ENCODE results near the gene GMPR2. TPM values are rescaled to one million over a fixed set of nuclear protein-coding genes. Genes with fewer than 3 reads are reported as not detected.
"Not testable (repeated sequence)": the region's sequence is repeated elsewhere in the genome, so short reads cannot be mapped to it uniquely, and the experiment has no call there.

Gene GMPR2
- total RNA-seq, 1 donor from 2014 or later = 37.5 TPM

DNA sequence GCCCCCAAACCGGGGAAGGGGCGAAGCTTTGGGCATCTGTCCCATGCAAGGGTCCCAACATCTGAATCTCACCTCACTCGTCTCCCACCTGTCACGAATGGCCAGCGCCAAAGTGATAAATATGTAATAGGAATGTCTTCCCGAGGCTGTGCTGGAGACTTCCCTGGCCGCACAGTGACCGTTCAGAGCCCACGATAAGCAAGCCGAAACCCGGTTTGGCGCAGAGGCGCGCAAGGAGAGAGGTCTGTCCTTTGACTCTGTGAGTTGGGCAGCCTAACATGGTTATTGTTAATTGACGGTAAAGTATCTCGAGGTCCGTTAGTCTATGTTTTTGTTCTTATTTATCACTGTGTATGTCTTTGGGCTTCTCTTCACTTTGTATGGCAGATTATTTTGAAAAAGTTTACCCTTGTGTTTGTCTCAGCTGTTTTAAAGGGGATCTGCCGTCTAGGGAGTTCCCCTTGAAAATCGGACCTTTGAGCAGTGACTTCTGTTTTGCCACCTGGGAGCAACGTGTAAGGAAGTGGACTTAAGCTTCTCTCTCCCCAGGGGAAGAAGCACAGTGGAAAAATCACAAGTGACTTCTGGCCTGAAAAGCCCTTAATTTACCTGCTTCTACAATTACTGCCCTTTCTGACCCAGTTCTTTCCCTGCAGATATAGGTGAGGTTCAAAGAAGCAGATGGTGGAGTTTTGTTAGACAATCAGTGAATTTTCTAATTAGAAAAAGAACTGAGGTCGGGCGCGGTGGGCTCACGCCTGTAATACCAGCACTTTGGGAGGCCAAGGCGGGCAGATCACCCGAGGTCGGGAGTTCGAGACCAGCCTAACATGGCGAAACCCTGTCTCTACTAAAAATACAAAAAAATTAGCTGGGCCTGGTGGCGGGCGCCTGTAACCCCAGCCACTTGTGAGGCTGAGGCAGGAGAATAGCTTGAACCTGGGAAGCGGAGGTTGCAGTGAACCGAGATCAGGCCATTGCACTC lies 36.4 kb upstream of the GMPR2 start:
- intact Hi-C loops (cut with DNase I) = no loop called here
- H3K27ac ChIP-seq = peak overlapping the region; percentile 97 to 99
- DNase-seq (ENCODE audit: low spot score in 2 of 2) = no peak
- peaks cover 14 to 17% of the 10 kb centered on the region in 2 donors for H3K36me3 ChIP-seq
- peak overlapping the region; percentile 81 to 98 for H3K4me3 ChIP-seq
- peaks cover 8 to 25% of the 10 kb centered on the region in 2 donors for H3K4me1 ChIP-seq
- H3K9me3 ChIP-seq = no peaks in the 10 kb centered on the region
- H3K27me3 ChIP-seq = no peaks in the 10 kb centered on the region
- TF ChIP-seq, protein P1, sequence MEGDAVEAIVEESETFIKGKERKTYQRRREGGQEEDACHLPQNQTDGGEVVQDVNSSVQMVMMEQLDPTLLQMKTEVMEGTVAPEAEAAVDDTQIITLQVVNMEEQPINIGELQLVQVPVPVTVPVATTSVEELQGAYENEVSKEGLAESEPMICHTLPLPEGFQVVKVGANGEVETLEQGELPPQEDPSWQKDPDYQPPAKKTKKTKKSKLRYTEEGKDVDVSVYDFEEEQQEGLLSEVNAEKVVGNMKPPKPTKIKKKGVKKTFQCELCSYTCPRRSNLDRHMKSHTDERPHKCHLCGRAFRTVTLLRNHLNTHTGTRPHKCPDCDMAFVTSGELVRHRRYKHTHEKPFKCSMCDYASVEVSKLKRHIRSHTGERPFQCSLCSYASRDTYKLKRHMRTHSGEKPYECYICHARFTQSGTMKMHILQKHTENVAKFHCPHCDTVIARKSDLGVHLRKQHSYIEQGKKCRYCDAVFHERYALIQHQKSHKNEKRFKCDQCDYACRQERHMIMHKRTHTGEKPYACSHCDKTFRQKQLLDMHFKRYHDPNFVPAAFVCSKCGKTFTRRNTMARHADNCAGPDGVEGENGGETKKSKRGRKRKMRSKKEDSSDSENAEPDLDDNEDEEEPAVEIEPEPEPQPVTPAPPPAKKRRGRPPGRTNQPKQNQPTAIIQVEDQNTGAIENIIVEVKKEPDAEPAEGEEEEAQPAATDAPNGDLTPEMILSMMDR (IDR thresholded peaks at IDR 0.05) = no peak

DNA sequence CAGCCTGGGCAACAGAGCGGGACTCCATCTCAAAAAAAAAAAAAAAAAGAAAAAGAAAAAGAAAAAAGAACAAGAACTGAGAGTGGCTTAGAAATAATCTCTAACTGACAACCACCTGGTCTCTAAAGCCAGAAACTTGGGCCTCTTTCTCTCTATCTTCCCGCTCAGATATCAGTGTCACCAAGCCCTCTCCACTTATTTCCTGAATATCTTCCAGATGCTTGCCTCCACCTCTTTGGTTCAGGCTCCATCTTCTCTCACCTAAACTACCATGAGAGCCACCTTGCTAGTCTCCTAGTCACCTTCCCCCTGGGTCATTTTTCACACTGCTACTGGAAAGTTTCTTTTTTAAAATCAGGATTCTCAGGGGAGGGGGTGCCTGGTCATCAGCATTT lies 35.7 kb upstream of the GMPR2 start:
- DNase-seq (ENCODE audit: low spot score in 2 of 2) = no peak
- Histone ChIP-seq H3K36me3 (peaks cover 12 to 16% of the 10 kb centered on the region in 2 donors), H3K4me3 (no peak overlapping the region), H3K27ac (no peak overlapping the region), H3K9me3 (no peaks in the 10 kb centered on the region), H3K4me1 (peaks cover 8 to 25% of the 10 kb centered on the region in 2 donors), H3K27me3 (no peaks in the 10 kb centered on the region)
- TF ChIP-seq, protein P1 (IDR thresholded peaks at IDR 0.05) = no peak
- intact Hi-C loops (cut with DNase I) = no loop called here

DNA sequence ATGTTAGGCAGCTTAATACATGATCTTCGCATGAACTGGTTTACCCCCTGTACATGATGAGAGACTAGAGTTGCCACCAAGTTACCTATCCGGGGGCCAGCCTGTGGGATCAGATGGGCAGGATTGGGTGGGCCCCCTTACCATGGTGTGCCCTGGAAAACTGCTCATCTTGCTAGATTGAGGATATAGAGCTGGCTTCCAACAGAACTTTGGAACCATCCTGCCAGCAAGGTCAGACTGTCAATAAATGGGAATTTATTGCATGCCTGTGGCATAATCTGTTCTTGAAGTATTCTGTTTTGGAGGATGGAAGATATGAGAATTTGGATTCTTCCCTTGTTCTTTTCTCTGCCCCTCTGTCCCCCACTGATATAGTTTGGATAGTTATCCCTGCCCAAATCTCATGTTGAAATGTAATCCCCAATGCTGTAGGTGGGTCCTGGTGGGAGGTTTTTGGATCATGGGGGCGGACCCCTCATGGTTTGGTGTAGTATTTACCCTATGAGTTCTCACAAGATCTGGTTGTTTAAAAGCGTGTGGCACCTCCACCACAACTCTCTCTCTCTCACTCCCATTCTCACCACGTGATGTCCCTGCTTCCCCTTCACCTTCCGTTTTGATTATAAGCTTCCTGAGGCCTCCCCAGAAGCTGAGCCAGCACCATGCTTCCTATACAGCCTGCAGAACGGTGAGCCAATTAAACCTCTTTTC lies 33.8 kb upstream of the GMPR2 start:
- peaks cover 8 to 25% of the 10 kb centered on the region in 2 donors for H3K4me1 ChIP-seq
- TF ChIP-seq, protein P1 (IDR thresholded peaks at IDR 0.05) = no peak
- H3K27me3 ChIP-seq = no peaks in the 10 kb centered on the region
- H3K36me3 ChIP-seq = peaks cover 3 to 13% of the 10 kb centered on the region in 2 donors
- DNase-seq (ENCODE audit: low spot score in 2 of 2) = no peak
- H3K27ac ChIP-seq = no peak overlapping the region
- intact Hi-C loops (cut with DNase I) = no loop called here
- H3K9me3 ChIP-seq = no peaks in the 10 kb centered on the region
- H3K4me3 ChIP-seq = no peak overlapping the region

DNA sequence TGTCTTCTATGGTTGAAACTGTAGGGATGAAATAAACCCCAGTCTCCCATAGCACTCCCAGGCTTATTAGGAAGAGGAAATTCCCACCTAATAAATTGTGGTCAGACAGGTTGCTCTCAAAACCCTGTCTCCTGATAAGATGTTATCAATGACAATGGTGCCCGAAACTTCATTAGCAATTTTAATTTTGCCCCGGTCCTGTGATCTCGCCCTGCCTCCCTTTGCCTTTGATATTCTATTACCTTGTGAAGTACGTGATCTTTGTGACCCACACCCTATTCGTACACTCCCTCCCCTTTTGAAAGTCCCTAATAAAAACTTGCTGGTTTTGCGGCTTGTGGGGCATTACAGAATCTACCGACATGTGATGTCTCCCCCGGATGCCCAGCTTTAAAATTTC lies 30.2 kb upstream of the GMPR2 start:
- H3K4me1 ChIP-seq; H3K9me3 ChIP-seq; intact Hi-C loops (cut with DNase I); H3K4me3 ChIP-seq; H3K27me3 ChIP-seq; H3K27ac ChIP-seq: not testable (repeated sequence)
- peaks cover 15 to 33% of the 10 kb centered on the region in 2 donors for H3K36me3 ChIP-seq
- peak in 1 of 2 donors; percentile 31 for DNase-seq (ENCODE audit: low spot score in 2 of 2)

DNA sequence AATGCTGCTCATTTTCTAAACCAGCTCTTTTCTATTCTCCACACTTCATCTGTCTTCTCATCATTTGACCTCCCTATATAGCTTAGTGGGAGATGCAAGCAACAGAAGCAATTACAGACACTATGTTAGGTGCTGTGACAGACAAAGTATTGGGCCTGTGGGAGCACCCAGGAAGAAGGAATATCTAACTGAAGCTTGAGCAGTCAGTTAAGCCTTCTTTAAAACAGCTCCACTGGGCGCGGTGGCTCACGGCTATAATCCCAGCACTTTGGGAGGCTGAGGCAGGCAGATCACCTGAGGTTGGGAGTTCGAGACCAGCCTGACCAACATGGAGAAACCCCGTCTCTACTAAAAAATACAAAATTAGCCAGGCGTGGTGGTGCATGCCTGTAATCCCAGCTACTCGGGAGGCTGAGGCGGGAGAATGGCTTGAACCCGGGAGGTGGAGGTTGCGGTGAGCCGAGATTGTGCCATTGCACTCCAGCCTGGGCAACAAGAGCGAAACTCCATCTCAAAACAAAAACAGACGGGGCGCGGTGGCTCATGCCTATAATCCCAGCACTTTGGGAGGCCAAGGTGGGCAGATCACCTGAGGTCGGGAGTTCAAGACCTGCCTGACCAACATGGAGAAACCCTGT lies 29.4 kb upstream of the GMPR2 start:
- DNase-seq (ENCODE audit: low spot score in 2 of 2) = peak in 1 of 2 donors; percentile 24
- H3K4me1 ChIP-seq; H3K27ac ChIP-seq; H3K27me3 ChIP-seq; H3K4me3 ChIP-seq; H3K9me3 ChIP-seq; intact Hi-C loops (cut with DNase I): not testable (repeated sequence)
- peaks cover 24 to 35% of the 10 kb centered on the region in 2 donors for H3K36me3 ChIP-seq
